ENCODE measurements around the gene SLC15A4.

The SLC15A4 gene

GRCh38 chr12:128803788-128804187 is 20.0 kb downstream of the SLC15A4 start:
- Histone ChIP-seq H3F3A (ENCODE audit: insufficient read depth, low read length) (no peaks in the 10 kb centered on the region), H3K36me3 (replicated peaks; ENCODE audit: insufficient read depth, low read length) (no peaks in the 10 kb centered on the region), H2AFZ (ENCODE audit: low read length) (no peak overlapping the region), H3K9me3 (replicated peaks; ENCODE audit: insufficient read depth, low read length) (no peaks in the 10 kb centered on the region), H3K4me2 (ENCODE audit: low read depth, low read length) (no peak overlapping the region), H3K4me3 (ENCODE audit: low read length) (no peak overlapping the region), H3K9me2 (replicated peaks; ENCODE audit: insufficient read depth, low read length) (no peaks in the 10 kb centered on the region), H3K9ac (ENCODE audit: low read length) (no peak overlapping the region), H3K79me2 (ENCODE audit: low read length) (peaks cover 36% of the 10 kb centered on the region), H4K20me1 (ENCODE audit: insufficient read depth, low read length) (no peaks in the 10 kb centered on the region), H3K27ac (ENCODE audit: low read length) (no peak overlapping the region), H3K27me3 (replicated peaks; ENCODE audit: insufficient read depth, low read length) (no peaks in the 10 kb centered on the region), H3K4me1 (ENCODE audit: low read length) (no peaks in the 10 kb centered on the region)
- DNase-seq, result no peak
- TF ChIP-seq EZH2 (optimal IDR thresholded peaks at IDR 0.05; ENCODE audit: low read depth, low read length) (no peak), EZH2phosphoT487 (IDR thresholded peaks at IDR 0.05; ENCODE audit: low read length) (no peak), CTCF (IDR thresholded peaks at IDR 0.05; ENCODE audit: low read length) (no peak)

GRCh38 chr12:128802756-128803155 is 21.0 kb downstream of the SLC15A4 start:
- Histone ChIP-seq H4K20me1 (ENCODE audit: insufficient read depth, low read length) (no peaks in the 10 kb centered on the region), H3F3A (ENCODE audit: insufficient read depth, low read length) (no peaks in the 10 kb centered on the region), H3K9me2 (replicated peaks; ENCODE audit: insufficient read depth, low read length) (no peaks in the 10 kb centered on the region), H3K9ac (ENCODE audit: low read length) (no peak overlapping the region), H3K79me2 (ENCODE audit: low read length) (peaks cover 32% of the 10 kb centered on the region), H3K4me3 (ENCODE audit: low read length) (no peak overlapping the region), H2AFZ (ENCODE audit: low read length) (no peak overlapping the region), H3K4me1 (ENCODE audit: low read length) (no peaks in the 10 kb centered on the region), H3K27ac (ENCODE audit: low read length) (no peak overlapping the region), H3K9me3 (replicated peaks; ENCODE audit: insufficient read depth, low read length) (no peaks in the 10 kb centered on the region), H3K4me2 (ENCODE audit: low read depth, low read length) (no peak overlapping the region), H3K36me3 (replicated peaks; ENCODE audit: insufficient read depth, low read length) (no peaks in the 10 kb centered on the region), H3K27me3 (replicated peaks; ENCODE audit: insufficient read depth, low read length) (no peaks in the 10 kb centered on the region)
- TF ChIP-seq EZH2 (optimal IDR thresholded peaks at IDR 0.05; ENCODE audit: low read depth, low read length), result no peak
- no peak for TF ChIP-seq EZH2phosphoT487 (IDR thresholded peaks at IDR 0.05; ENCODE audit: low read length)
- TF ChIP-seq CTCF (IDR thresholded peaks at IDR 0.05; ENCODE audit: low read length), result no peak
- no peak for DNase-seq

- H3F3A ChIP-seq (ENCODE audit: insufficient read depth, low read length), result no peaks in the 10 kb centered on the region
- no peak overlapping the region for H3K4me3 ChIP-seq (ENCODE audit: low read length)
- no peak overlapping the region for H3K9ac ChIP-seq (ENCODE audit: low read length)
- peaks cover 26% of the 10 kb centered on the region for H3K79me2 ChIP-seq (ENCODE audit: low read length)
- no peak overlapping the region for H3K4me2 ChIP-seq (ENCODE audit: low read depth, low read length)
- no peaks in the 10 kb centered on the region for H3K9me3 ChIP-seq (replicated peaks; ENCODE audit: insufficient read depth, low read length)
- no peaks in the 10 kb centered on the region for H3K4me1 ChIP-seq (ENCODE audit: low read length)
- no peak overlapping the region for H3K27ac ChIP-seq (ENCODE audit: low read length)
- no peak for DNase-seq
- no peak overlapping the region for H2AFZ ChIP-seq (ENCODE audit: low read length)
- H3K36me3 ChIP-seq (replicated peaks; ENCODE audit: insufficient read depth, low read length), result no peaks in the 10 kb centered on the region
- no peaks in the 10 kb centered on the region for H4K20me1 ChIP-seq (ENCODE audit: insufficient read depth, low read length)
- no peaks in the 10 kb centered on the region for H3K27me3 ChIP-seq (replicated peaks; ENCODE audit: insufficient read depth, low read length)
- no peaks in the 10 kb centered on the region for H3K9me2 ChIP-seq (replicated peaks; ENCODE audit: insufficient read depth, low read length)
- TF ChIP-seq EZH2 (optimal IDR thresholded peaks at IDR 0.05; ENCODE audit: low read depth, low read length) (no peak), CTCF (IDR thresholded peaks at IDR 0.05; ENCODE audit: low read length) (no peak), EZH2phosphoT487 (IDR thresholded peaks at IDR 0.05; ENCODE audit: low read length) (no peak)
Observed at GRCh38 chr12:128801879-128802391, 21.8 kb downstream of the SLC15A4 start.
